ENCODE measurements around the gene GRIFIN.
A peak's percentile ranks its signal among the peaks of the same experiment; 100 is the strongest.

GRIFIN gene

DNA sequence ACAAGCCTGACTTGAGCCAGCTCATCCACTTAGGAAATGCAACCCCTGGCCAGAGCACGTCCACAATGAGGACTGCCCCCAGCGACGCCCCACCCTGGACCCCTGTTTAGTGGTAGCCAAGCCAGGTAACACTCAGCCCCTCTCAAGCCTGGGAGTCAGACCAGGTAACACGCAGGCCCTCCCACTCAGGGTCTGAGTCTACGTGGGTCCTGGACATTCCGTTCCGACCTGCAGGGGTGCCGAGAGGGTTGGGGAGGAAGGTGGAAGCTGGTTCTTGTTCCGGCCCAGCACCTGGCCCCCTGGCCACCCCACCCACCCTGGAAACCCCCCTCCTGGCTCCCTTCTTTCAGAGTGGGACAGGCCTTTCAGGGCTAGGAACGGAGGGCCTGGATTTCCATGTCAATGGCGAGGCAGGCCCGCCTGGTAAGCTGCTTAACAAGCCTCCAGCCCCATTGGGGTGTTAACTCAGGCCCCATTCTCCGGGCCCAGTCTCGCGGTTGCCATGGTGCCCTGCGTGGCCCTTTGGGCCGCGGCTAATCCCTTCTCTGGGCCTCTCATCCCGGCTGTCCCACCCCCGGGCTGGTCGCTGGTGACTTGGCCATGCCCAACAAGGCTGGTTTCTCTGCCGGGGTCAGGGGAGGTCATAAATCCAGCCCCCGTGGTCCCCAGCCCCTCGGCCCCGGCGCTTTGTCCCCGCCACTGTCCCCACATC, 23.7 kb upstream of the GRIFIN start:
- DNase-seq (ENCODE audit: insufficient read length, low spot score), result no peak
- FAIRE-seq, result peak; percentile 82

GRCh38 chr7:2499181-2499580, 23.0 kb upstream of the GRIFIN start:
- FAIRE-seq (no peak), DNase-seq (ENCODE audit: insufficient read length, low spot score) (no peak)

DNA sequence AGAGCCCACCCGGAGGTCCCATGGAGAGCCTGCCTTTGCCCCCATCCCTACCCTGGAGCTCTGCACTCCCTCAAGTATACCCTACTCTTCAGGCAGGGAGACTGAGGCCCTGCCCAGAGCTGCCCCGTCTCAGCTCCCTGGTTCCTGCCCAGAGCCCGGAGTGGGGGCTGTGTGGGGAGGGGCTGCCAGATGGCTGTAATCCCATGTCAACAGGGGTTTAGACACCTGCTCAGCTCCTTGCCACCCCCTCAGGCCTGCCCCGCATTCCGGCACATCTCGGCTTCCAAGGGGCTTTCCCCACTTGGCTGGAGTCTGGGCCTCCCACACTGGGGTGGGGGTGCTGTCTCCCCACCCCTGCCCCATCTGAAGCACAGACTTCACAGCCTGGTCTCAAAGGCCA, 22.5 kb upstream of the GRIFIN start:
- no peak for DNase-seq (ENCODE audit: insufficient read length, low spot score)
- FAIRE-seq, result no peak

DNA sequence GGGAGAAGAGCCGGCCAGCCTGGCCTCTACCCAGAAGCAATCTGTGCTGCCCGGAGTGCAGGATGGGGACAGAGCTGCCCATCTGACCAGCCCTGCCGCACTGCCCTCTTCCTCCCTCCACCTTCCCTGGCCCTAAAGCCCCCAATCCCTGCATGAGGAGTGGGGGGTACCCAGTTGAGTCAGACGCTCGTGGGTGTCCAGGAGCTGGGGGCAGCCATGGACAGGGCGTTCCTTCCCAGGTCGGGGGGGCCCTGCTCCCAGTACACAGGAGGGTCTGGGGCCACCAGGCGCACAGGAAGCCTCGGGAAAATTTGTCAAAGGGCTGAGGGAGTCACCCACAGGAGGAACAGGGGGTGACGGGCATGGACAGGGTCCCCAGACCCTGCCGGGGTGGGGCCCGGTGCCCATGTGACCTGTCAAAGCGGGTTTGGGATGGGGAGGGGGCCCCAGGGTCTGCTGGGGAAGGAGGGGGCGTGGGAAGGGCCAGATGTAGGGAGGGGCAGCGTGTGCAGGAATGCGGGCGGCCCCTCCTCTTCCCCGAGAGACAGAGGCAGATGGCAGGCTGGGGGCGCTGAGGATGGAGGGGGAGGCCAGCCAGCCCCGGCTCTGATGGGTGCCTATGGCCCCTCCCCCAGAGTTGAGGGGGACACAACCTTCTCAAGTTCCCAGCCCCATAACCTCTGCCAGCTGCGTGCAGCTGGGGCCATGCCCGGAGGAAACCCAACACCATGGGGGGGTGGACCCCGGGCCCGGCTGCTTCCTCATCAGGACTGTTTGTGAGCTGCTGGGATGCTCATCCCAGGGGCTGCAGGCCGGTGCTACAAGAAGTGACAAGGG, 21.5 kb upstream of the GRIFIN start:
- FAIRE-seq (peak; percentile 81), DNase-seq (ENCODE audit: insufficient read length, low spot score) (peak; percentile 50)

DNA sequence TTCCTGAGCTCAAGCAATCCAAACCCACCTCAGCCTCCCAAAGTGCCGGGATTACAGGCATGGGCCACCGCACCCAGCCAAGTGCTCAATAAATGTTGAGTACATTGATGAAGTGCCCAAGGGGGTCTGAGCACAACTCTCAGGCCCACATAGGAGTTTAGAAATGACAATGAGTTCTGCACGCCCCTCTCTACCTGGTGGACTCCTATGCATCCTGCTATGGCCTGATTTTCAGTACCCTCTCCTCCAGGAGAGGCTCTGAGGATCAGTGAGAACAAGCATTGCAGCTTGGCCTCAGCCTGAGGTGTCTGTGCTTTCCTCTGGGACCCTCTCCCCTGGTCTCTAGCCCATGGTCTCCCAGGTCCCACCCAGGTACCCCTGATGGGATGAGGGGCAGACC, 20.9 kb upstream of the GRIFIN start:
- DNase-seq (ENCODE audit: insufficient read length, low spot score), result no peak
- no peak for FAIRE-seq

DNA sequence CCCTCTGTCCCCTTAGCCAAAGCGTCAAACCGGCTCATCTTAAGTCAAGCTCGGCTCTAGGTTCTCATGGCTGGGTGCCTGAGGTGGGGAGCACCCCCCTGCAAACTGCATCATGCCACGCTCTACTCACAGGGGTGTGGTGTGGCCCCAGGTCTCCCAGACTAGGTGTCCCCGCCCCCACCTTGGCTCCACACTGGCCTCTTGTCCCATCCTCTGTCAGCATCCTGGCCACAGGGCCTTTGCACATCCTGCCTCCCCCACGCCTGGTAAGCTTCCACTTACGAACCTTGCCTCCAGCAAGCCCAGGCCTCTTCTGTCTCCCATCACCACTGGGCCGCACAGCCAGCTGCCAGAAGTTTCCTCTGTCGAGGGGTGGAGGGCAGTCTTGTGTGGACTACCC, 20.2 kb upstream of the GRIFIN start:
- FAIRE-seq (peak; percentile 49), DNase-seq (ENCODE audit: insufficient read length, low spot score) (no peak)

GRCh38 chr7:2495418-2496299, 19.5 kb upstream of the GRIFIN start:
- DNase-seq (ENCODE audit: insufficient read length, low spot score), result no peak
- no peak for FAIRE-seq

DNA sequence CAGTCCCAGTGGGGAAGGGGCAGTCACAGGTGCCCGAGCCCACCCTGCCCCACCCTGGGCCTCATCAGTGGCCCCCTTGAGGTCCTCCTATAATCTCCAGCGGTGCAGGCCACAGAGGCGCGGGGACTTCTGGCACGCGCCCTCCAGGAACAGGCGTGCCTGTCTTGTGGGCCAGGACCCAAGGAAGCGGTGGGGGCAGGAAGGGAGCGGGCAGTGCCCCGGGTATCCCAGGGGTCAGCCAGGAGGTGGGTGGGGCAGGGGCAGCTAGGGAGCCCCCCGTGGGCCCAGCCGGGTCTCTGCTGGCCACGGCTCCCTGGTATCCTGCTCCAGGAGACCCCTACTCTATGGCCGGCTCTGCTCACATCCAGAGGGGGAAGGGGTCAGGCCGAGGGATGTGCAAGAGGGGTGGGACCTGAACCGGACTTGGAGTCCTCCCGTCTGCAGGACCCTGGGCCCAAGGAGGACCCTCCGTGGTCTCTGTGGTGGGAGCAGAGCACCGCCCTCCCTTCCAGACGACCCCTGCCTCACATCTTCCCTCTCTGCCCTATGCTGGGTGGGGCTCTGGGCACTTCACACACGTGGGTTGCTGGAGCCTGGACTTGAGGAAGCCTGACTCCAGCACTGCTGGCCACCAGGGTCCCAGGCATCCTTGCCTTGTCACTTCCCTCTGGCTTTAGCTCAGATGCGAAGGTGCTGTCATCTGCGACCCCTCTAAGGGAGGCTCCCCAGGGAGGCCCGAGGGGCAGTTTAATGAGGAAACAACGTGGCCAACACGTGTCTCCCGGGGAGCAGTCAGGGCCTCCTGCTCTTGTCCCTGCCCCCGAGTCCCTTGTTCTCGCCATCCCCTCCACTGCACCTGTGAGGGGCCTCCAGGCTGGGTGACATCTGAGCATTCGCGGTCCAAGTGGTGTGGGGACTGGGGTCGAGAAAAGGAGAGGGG, 18.3 kb upstream of the GRIFIN start:
- FAIRE-seq, result no peak
- DNase-seq (ENCODE audit: insufficient read length, low spot score), result no peak

DNA sequence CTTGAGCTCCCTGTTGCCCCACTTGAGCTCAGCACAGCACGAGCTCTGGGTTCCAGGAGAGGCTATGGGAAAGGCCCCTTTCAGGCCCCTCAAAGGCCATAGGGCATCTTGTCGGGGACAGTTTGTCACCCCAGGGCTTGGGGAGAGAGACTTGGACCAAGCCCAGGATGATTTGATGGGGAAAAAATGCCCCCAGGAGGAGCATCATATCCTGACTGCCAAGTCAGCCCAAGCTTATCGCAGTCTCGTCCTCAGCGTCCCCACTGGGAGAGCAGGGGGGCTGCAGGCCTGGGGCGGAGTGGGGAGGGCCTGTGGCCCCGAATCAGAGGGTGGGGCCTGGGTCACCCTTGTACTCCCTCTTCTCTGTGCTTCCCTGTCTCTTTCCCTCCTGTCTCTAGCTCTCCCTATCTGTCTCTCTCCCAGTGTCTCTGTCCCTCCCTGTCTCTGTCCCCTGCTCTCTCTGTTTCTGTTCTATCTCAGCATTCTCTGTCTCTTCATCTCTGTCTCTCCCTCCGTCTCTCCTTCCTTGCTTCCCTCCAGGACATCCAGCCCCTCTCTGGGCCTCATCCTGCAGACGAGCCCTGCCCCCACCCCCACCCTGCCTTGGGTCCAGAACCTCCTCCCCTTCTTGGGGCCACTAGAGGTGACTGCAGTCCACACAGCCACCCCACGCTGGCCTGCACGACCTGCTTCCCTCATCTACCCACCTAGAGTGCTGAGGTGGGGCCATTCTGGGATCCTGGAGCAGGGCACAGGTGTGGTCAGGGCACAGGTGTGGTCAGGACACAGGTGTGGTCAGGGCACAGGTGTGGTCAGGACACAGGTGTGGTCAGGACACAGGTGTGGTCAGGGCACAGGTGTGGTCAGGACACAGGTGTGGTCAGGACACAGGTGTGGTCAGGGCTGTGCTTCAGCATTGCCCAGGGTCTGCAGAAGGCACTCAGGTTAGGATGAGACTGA, 17.3 kb upstream of the GRIFIN start:
- peak; percentile 93 for FAIRE-seq
- DNase-seq (ENCODE audit: insufficient read length, low spot score), result no peak

DNA sequence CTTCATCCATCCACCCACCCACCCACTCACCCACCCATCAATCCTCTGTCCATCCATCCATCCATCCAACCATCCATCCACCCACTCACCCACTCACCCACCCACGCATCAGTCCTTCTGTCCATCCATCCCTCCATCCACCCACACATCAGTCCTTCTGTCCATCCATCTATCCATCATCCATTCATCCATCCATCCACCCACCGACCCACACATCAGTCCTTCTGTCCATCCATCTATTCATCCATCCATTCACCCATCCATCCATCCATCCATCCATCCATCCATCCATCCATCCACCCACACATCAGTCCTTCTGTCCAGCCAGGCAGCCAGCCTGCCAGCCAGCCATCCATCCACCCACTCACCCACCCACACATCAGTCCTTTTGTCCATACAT, 15.8 kb upstream of the GRIFIN start:
- FAIRE-seq (peak; percentile 92), DNase-seq (ENCODE audit: insufficient read length, low spot score) (no peak)

GRCh38 chr7:2490181-2490651, 14.0 kb upstream of the GRIFIN start:
- FAIRE-seq (peak; percentile 16), DNase-seq (ENCODE audit: insufficient read length, low spot score) (no peak)

GRCh38 chr7:2488681-2489080, 12.5 kb upstream of the GRIFIN start:
- DNase-seq (ENCODE audit: insufficient read length, low spot score), result no peak
- no peak for FAIRE-seq

DNA sequence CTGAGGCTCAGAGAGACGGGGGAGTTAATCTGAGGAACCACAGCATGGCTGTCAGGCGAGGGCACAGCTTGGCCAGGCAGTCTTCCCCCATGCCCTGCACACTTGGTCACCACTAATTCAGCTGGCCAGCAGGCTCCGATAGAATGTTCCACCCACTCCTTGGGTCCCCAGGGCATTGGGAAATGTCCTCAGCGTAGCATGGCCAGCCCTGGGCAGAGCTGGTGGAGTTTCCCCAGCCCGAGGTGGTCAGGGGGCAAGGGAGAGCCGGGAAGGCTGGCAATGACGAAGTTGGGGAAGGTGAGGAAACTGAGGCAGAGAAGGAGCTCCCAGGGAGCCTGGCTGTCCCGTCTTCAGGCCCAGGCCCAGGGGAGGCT, 12.1 kb upstream of the GRIFIN start:
- FAIRE-seq, result no peak
- DNase-seq (ENCODE audit: insufficient read length, low spot score), result no peak

DNA sequence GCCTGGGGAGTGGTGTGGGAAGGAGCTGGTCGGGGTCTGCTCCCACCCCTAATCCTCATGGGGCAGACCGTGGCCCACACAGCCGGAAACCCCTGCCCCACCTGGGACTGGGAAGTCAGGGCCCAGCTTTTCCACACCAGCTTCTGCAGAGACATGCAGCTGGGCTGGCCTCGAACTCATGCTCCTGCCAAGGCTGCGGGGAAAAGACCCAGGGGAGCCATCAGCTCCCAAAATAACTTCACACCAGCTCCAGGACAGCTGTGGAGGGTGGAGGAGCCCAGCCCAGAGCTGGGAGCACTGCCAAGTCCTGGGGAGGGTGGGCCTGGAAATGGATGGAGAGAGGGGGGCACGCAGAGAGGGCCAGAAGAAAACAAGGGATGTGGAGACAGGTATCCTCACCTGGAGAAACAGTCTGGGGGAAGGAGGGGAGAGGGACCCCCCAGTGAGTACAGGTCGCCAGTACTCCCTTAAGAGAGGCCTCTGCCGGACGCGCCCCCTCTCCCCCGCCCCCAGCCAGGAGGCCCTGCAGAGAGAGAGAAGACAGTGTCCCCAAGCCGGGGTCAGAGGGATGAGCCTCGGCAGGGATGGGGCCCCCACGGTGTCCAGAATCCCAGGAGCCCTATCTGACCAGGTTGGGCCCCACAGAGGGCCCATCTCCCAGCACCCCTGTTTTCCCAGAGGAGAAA, 11.5 kb upstream of the GRIFIN start:
- FAIRE-seq (no peak), DNase-seq (ENCODE audit: insufficient read length, low spot score) (no peak)

GRCh38 chr7:2484868-2485267, 8.7 kb upstream of the GRIFIN start:
- FAIRE-seq (peak; percentile 89), DNase-seq (ENCODE audit: insufficient read length, low spot score) (no peak)

DNA sequence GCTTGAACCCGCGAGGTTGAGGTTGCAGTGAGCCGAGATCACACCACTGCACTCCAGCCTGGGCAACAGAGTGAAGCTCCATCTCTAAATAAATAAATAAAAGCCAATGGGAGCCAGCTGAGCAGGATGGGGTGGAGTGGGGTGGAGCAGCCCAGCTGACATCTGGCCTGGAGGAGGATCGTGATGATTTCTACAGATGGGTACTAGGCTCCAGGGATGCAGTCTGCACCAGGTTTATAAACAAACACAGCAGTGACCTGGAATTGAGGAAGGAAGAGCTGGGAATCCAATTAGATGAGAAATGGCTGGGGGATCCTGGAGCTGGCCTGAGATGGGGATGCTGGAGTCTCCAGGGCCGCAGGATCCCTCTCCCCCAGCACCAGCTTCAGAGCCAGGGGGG, 7.3 kb upstream of the GRIFIN start:
- DNase-seq (ENCODE audit: insufficient read length, low spot score) (no peak), FAIRE-seq (no peak)

GRCh38 chr7:2482725-2483451, 6.7 kb upstream of the GRIFIN start:
- FAIRE-seq (no peak), DNase-seq (ENCODE audit: insufficient read length, low spot score) (no peak)

GRCh38 chr7:2481195-2481594, 5.0 kb upstream of the GRIFIN start:
- DNase-seq (ENCODE audit: insufficient read length, low spot score), result no peak
- FAIRE-seq, result no peak
